ENCODE measurements around the gene WIZ.

The WIZ gene

GRCh38 chr19:15404097-15404779 lies 45.5 kb downstream of the WIZ start:
- no peaks in the 10 kb centered on the region for H3K9me3 ChIP-seq (ENCODE audit: control insufficient read depth, insufficient read depth, low read depth, low read length)
- no peak overlapping the region for H3K4me3 ChIP-seq (ENCODE audit: low read depth, low read length)
- ChIA-PET POLR2A (interaction anchor here (0.6 to 1.1 kb wide), 2 partner anchors 15 to 831 kb away, joined by 4 to 5 read pairs; partner anchors contain the start of gene AKAP8L), CTCF (interaction anchor here (0.6 to 1.4 kb wide), 3 partner anchors 12 to 312 kb away, joined by 3 to 4 read pairs (median 3); no protein-coding TSS in a partner anchor)
- H3K4me1 ChIP-seq (ENCODE audit: control insufficient read depth, insufficient read depth, low read length), result peaks cover 7% of the 10 kb centered on the region
- H3K27ac ChIP-seq (ENCODE audit: extremely low read depth, low read depth, low read length), result no peak overlapping the region
- no peak for TF ChIP-seq ZNF146 (tag by site-specific recombination; IDR thresholded peaks at IDR 0.05)
- 0 out of 2 replicates have a peak, but pooled peaks have one; percentile 18 for TF ChIP-seq ZIC2 (tag by site-specific recombination; IDR thresholded peaks at IDR 0.05)
- no peak for TF ChIP-seq ZNF561 (tag by site-specific recombination; IDR thresholded peaks at IDR 0.05; ENCODE audit: borderline replicate concordance)
- TF ChIP-seq PRDM4 (tag by site-specific recombination; IDR thresholded peaks at IDR 0.05), result no peak
- peaks cover 31 to 78% of the 10 kb centered on the region in 2 experiments for H3K36me3 ChIP-seq (ENCODE audit: control insufficient read depth in 2 of 2, insufficient read depth in 1 of 2, low read length in 2 of 2)

- no peak overlapping the region for H3K4me3 ChIP-seq (ENCODE audit: low read depth, low read length)
- no peaks in the 10 kb centered on the region for H3K9me3 ChIP-seq (ENCODE audit: control insufficient read depth, insufficient read depth, low read depth, low read length)
- H3K36me3 ChIP-seq (ENCODE audit: control insufficient read depth in 2 of 2, insufficient read depth in 1 of 2, low read length in 2 of 2), result peaks cover 26 to 84% of the 10 kb centered on the region in 2 experiments
- H3K27ac ChIP-seq (ENCODE audit: extremely low read depth, low read depth, low read length), result no peak overlapping the region
- ChIA-PET POLR2A (no interaction called here), CTCF (interaction anchor here (1.4 kb wide), 1 partner anchor 14 kb away, joined by 3 read pairs; no protein-coding TSS in a partner anchor)
- TF ChIP-seq ZIC2 (tag by site-specific recombination; IDR thresholded peaks at IDR 0.05) (peak; percentile 89), ZNF48 (tag by site-specific recombination; IDR thresholded peaks at IDR 0.05) (no peak)
- peaks cover 7% of the 10 kb centered on the region for H3K4me1 ChIP-seq (ENCODE audit: control insufficient read depth, insufficient read depth, low read length)
These were observed 46.6 kb downstream of the WIZ start for GRCh38 chr19:15403151-15403531.

GRCh38 chr19:15402411-15403150 lies 47.2 kb downstream of the WIZ start:
- peaks cover 7% of the 10 kb centered on the region for H3K4me1 ChIP-seq (ENCODE audit: control insufficient read depth, insufficient read depth, low read length)
- H3K4me3 ChIP-seq (ENCODE audit: low read depth, low read length), result no peak overlapping the region
- H3K27ac ChIP-seq (ENCODE audit: extremely low read depth, low read depth, low read length), result no peak overlapping the region
- H3K9me3 ChIP-seq (ENCODE audit: control insufficient read depth, insufficient read depth, low read depth, low read length), result no peaks in the 10 kb centered on the region
- CTCF ChIA-PET, result interaction anchor here (0.6 to 1.4 kb wide), 3 partner anchors 14 to 795 kb away, joined by 3 to 4 read pairs (median 3); no protein-coding TSS in a partner anchor
- POLR2A ChIA-PET, result interaction anchor here (1.7 kb wide), 1 partner anchor 16 kb away, joined by 6 read pairs; the partner anchor contains the start of gene AKAP8L
- TF ChIP-seq ZNF48 (tag by site-specific recombination; IDR thresholded peaks at IDR 0.05), result no peak
- TF ChIP-seq ZNF596 (tag by site-specific recombination; IDR thresholded peaks at IDR 0.05), result no peak
- TF ChIP-seq SCRT1 (tag by site-specific recombination; IDR thresholded peaks at IDR 0.05; ENCODE audit: borderline replicate concordance), result no peak
- TF ChIP-seq ZBTB17 (tag by site-specific recombination; IDR thresholded peaks at IDR 0.05), result no peak
- no peak for TF ChIP-seq ZNF701 (tag by site-specific recombination; IDR thresholded peaks at IDR 0.05)
- no peak for TF ChIP-seq ZFP41 (tag by site-specific recombination; IDR thresholded peaks at IDR 0.05; ENCODE audit: borderline replicate concordance)
- no peak for TF ChIP-seq ZNF433 (tag by site-specific recombination; IDR thresholded peaks at IDR 0.05; ENCODE audit: low read depth)
- TF ChIP-seq ZNF175 (tag by site-specific recombination; IDR thresholded peaks at IDR 0.05), result no peak
- TF ChIP-seq IKZF3 (tag by site-specific recombination; IDR thresholded peaks at IDR 0.05), result no peak
- no peak for TF ChIP-seq ZNF510 (tag by site-specific recombination; IDR thresholded peaks at IDR 0.05; ENCODE audit: insufficient replicate concordance)
- no peak for TF ChIP-seq ZNF324 (tag by site-specific recombination; IDR thresholded peaks at IDR 0.05)
- no peak for TF ChIP-seq ZNF585B (tag by site-specific recombination; IDR thresholded peaks at IDR 0.05)
- TF ChIP-seq ZNF664 (tag by site-specific recombination; IDR thresholded peaks at IDR 0.05), result no peak
- no peak for TF ChIP-seq ZNF658 (tag by site-specific recombination; IDR thresholded peaks at IDR 0.05)
- no peak for TF ChIP-seq ZNF449 (tag by site-specific recombination; IDR thresholded peaks at IDR 0.05)
- TF ChIP-seq ZSCAN16 (tag by site-specific recombination; IDR thresholded peaks at IDR 0.05), result no peak
- peaks cover 25 to 86% of the 10 kb centered on the region in 2 experiments for H3K36me3 ChIP-seq (ENCODE audit: control insufficient read depth in 2 of 2, insufficient read depth in 1 of 2, low read length in 2 of 2)

Measured in HEK293 (cell line).